Stimulated activated CD8-positive, alpha-beta memory T cell treated with anti-CD3 and anti-CD28 coated beads, Interleukin-15, amount 100 ng/mL, for 1 hour (primary cell): ENCODE data around the gene BAZ2A.
A peak's percentile ranks its signal among the peaks of the same experiment; 100 is the strongest.

ENCODE experiments used
- DNase-seq: peaks from one replicate; pipeline ENCODE4 v3.0.0-alpha.2; 2020; ENCODE audit warnings: low read depth

BAZ2A gene

DNA sequence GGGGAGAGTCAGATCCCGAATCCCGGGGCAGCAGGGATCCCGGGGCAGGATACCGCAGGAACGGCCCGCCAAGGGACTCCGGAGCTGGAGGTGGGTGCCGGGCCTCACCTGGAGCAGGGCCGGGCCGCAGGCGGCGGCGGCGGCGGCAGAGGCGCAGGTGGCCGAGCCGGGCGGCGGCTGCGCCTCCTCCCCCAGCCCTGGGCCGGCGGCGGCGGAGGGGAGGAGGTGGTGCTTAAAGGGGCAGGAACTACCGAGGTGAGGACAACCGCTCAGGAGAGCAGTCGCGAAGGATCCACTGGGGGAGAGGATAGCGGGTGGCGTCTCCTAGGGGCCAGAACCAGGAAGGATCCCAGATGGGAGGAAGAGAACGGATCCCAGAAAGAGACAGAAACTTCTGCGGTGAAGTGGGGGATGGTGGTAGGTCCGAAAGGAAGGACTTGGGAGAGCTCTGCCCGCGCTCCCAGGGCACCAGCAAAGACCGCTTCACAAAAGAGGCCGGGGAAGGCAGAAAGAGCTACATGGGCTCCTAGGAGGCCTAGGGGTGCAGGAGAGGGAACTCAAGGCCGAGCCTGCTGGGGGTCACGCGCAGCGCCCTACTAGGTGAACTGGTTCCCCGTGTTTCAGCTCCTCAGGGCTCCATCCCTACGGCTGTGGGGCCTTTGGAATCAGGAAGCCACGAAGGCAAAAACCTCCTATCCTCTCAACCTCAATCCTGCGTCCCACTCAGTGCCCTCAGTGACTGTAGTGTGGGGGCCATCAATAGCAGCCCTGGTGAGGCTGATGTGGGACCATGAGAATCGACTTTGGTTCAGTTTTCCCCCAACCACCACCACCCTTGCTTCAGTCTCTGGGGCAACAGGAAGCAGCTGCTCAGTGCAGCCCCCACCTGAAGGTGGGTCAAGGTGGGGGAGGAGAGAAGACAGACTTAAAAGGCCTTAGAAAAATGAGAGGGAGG, 5.0 kb upstream of the BAZ2A start:
- peak; percentile 27 for DNase-seq

DNA sequence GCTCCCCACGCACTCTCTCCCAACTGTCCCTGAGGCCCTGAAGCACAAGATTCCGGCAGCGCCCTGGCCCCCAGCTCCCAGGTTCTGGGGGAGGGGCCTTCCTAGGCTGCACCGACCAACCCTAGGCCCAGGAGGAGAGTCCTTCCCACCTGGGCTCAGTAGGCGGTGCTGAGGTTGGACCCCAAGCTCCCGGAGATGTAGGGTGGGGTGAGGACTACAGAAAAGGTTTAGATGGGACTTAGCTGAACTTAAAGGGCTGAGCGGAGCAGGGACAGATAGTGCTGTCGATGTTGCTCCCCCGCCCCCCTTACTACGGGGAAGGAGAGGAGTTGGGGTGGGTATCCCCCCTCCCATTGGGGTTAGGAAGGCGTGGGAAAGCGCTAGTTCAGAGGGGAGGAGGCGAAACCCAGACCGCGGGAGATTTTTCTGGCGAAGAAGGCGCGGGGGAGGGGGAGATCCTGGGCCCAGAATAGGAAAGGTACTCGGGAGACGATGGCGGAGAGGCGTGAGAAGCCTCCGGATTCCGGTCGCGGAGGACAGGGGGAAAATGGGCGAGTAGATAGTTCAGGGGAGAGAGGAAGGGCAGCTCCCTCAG, 4.2 kb upstream of the BAZ2A start:
- DNase-seq: no peak

DNA sequence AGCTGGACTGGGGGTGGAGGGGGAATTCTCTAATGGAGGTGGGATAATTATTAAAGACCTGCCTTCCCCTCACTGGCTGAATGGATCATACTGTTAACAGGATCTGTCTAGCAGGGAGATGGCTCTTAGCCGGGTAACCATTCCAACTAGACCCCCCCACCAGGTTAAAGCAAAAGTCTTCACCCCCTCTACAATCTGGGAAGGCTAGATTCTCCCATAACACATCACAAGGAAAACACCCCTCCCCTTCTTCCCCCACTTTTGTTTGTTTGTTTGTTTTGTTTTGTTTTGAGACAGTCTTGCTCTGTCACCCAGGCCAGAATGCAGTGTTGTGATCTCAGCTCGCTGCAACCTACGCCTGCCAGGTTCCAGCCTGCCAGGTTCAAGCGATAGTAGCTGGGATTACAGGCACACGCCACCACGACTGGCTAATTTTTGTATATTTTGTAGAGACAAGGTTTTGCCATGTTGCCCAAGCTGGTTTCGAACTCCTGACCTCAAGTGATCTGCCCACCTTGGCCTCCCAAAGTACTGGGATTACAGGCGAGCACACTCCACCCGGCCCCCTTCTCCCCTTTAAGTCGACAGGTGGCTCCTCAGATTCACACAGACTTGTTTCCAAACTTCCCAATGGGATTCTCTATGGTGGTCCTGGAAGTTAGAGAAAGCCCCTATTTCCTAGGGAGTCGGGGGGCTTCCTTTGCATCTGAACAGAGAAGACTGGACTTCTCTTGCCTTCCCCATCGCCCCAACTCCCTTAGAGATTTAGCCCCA, 3.5 kb upstream of the BAZ2A start:
- no peak for DNase-seq

DNA sequence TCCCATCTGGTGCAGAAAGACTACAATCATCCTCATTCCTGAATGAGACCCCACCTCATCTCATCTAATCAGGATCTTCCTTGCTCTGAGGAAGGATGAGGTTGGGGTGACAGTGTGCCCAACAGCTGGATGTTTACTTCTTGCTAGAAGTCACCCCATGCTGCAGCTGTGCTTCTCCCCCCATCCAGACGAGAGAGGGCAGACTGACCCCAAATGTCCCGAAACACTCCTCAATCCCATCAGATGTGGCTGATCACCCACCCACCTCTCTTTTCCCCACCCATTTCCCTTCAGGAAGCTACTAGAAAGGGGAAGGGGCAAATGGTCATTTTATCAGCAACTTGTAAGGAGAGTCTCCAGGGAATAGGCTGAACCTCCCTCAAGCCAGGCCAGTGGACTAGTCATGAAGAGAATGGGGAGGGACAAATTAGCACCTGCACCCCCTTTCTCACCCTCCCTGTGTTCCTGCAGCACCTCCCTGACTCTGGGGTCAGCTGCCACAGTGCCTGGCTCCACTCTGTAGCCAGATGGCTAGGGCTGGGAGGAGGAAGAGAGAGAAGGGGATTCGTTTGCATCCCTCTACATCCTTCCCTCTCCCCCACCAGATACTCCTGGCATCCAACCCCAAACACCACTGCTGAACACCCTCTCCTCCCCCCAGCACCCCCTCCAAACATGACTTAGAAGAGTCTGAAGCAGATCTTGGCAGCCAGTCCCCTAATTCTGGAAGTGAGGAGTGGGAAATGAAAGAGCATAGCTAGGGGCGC, 2.8 kb upstream of the BAZ2A start:
- DNase-seq: no peak

DNA sequence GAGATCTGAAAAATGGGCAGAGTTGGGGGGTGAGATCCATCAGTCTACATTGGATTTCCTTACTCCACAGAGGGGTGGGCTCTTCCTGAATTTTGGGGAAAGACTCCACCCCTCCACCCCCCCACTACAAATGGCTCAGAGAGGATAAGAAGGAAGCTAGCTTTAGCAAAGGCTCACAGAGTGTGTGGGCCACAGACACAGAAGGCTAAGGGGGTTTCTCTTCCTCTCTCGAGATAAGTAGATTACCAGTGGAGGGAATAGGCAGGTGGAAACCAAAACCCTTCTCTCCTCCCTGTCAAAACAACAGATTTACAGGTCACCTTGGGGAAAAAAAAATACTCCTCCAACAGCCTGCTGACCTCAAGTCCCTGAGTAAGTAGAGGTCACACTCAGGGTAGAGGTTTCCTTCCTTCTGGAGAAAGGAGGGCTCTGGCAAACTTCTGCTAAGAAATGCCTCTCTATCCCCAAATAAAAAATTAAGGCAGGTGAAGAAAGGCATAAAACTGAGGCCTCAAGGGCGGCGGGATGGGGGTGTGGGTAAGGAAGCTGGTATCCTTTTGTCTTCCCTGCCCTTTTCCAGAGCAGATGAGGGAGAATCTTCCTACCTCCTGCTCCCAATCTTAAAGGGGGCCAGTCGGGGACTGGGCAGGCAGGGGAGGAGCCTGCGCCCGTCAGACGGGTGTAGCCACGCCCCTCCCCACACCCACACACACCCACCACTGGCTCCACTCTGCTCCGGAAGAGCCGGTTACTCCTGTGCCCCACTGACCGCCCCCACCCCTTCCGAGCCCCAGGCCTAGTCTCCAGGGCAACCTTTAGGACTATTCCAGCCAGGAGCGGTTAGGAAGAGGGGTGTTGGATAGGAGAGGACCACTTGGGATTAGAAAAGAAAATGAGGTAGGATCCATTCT, 1.9 kb upstream of the BAZ2A start:
- peak; percentile 22 for DNase-seq

DNA sequence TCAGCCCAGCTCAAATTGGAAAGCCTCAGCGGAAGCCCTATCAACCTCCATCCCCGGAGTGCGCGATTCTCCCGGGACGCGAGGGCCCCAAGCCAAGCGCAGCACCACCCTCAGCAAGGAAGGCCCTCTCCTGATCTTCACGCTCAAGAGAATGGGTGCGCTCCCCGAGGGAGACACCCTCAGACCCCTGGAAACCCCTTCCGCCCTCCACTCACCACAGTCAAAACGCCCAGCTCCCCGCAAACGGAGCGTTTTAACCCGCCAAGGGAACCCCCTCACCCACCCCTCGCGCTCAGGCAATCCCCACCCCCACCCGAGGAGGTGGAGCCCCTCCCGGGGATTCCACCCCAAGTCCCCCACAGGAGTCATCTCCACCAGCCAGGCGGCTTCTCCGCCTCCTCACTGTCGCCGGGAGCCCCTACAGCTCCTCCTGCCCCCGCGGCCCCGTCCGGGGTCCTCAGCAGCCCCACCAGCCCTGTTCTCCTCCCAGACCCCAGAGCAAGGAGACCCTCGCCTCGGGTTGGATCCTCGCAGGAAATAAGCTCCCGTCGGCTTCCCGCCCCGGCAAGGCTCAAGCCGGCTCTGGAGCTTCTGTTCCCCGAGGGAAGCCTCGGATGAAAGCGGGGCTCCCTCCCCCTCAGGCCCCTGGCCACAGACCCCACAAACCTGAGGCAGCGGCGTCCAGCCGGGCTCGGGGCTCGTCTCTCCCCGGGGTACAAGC, 507 bp downstream of the BAZ2A start:
- DNase-seq: peak; percentile 8

DNA sequence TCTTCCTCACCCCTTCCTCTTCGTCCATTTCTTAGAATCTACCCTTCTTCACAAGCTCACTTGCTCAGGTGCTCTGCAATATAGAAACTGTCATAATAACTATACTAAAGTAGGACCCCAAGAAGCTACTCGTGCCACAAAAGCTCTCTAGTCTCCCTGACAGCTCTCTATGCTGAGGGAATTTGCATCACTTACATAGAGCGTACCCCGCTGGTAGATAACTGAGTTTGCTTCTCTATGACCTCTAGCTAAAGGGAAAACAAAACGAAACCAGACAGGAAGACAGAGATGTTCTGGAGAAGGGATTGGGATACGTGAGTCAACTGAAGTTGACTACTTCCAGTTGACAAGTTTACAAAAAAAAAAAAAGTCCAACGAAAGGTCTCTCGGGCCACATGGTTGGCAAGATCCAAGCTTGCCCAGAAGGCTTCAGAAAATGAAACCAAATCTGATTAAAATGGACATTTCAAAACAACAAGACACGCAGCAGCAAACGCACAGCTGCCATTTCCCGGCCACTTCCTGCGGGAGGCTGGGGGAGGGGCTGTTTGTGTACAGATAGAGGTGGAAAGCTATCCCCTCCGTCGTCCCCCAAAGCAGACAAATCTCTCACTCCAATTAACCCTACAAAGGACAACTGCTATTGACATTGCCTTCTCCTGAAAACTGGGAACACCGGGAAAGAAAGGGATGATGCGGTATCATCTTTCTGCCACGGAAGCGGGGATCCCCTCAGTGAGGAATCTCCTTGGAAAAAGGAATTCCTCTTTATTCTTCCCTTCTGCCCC, 1.3 kb downstream of the BAZ2A start:
- peak; percentile 49 for DNase-seq

DNA sequence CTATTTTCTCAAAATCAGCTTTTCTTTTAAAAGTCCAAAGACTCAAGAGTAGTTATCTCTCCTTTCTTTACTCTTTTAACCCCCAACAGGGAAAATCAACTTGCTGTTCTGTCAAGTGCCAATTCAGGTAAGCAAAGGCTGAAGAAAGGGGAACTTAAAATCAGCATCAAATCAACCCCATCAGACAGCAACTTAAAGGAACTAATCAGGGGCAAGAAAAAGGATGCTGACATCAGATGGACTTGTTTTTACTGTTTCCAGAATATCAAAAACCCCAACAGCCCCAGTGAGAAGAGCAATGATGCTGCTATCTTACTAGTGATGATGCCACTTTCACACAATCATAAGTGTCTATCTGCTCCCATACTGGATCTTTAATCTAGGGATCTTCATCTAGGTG, 3.4 kb downstream of the BAZ2A start:
- no peak for DNase-seq

DNA sequence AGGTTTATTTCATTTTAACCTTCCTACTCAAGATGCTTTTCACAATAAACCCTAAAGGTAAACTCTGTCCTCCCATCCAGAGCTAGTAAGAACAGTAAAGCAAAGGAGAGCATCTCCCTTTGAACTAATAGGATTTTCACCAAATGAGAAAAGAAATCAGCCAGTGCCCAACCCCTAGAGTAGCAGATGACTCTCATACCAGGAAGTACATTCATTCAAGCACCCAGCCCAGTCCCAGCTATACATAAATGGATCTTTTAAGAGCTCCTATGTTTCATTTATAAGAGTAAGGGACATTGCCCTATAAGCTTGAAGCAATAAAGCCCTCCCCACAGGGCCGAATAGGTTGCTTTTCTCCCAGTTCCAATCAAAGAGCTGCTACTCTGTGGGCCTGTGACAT, 7.6 kb downstream of the BAZ2A start:
- no peak for DNase-seq

DNA sequence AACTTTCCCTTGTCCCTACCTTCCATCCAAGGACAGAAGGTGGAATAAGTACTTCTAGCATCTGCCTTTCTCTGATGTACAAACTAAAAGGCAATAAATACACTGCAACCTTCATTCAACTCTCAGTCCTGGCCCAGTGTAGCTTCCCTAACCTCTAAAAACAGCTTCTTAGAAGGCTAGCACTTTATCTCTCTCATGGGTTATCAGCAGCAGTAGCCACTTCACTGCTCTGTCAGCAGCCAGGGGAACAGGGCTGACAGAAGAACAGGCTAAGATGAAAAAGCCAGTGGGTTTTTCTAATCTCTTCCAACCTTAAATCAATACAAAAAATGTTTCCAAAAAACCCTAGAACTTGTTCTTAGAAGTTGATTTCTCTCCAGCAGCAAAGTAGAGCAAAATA, 13.2 kb downstream of the BAZ2A start:
- DNase-seq: no peak

DNA sequence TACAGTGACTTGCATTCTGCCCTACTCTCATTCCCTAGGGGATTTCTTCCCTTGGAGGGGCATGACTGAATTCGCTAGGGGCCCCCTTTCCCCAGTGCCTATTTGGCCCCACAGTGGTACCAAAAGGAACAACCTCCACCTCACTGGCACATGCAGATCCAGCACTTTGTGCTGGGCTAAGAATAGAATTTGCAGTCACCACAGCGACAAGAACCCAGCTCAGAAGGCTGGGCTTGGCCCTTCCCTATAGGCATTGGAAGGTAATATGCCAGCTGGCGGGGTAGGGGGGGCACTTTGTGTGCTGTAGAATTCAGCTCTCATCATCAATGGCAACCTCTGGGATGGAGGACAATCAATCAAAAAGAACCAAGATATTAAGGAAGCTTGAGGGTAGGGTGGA, 13.9 kb downstream of the BAZ2A start:
- no peak for DNase-seq

DNA sequence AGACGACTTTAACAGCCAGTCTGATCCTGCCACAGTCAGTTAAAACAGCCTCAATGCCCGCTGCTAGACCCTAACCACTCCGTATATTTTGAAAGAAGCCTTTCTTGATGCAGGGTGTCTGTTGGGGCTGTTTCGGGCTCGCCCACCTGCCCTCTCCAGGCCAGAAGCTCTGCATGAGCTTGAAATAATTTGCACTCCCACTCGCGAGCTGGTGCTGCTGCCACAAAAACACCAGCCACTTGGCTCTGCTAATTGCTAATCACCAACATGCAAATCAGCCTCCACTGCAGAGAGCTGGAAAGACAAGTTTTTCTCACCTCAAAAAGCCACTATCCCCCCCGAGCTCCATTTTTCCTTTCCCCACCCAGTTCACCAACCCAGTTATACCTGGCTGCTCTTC, 15.5 kb downstream of the BAZ2A start:
- no peak for DNase-seq

DNA sequence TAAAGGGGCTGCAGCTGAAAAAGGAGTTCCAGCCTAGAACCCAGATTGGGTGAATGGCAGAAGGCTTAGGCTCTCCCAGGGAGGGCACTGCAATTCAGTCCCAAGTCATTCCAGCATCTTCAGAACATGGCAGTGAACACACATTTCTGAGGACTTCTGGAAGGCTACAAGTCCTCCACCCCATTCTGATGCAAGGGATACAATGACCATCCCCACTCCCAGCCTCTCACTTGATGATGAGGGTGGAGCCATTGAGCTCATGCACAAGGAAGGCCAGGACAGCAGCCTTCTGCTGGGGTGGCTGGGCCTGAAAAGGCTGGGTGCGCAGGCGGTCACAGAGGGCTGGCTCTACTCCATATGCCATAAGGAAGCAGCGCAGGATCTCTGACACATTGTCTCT, 25.8 kb downstream of the BAZ2A start:
- no peak for DNase-seq

DNA sequence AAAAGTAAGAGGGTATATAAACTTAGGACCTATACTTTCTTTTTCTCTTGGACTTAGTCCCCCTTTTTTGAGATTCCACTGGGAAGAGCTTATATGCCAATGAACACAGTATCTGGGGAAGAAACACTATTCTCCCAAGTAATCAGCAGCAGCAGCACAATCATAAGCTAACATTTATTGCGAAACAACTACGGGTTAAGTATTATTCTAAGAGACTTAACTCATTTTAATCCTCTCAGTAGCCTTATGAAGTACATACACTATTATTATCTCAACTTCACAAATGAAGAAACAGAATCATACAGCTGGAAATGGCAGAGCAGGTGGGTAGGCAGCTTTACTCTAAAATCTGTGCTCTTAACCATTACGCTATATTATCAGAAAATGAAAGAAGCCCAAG, 27.9 kb downstream of the BAZ2A start:
- DNase-seq: no peak

DNA sequence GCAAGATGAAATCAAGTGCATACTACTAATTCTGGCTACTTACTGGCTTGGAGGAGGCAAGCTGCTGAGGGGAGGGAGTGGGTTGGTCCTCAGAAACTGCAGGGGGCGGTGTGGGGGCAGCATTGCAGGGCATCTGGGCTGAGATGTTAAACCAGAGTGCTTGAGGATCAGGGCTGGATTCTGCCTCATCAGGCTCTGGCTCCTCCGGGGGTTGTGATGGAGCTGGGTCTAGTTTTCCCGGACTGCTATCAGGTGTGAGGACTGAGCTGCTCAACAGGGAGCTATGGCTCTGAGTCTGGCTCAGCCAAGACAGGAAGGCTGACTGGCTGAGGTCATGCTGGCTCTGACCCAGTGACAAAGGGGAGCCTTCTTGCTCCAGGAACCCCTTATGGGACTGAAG, 28.6 kb downstream of the BAZ2A start:
- DNase-seq: no peak

DNA sequence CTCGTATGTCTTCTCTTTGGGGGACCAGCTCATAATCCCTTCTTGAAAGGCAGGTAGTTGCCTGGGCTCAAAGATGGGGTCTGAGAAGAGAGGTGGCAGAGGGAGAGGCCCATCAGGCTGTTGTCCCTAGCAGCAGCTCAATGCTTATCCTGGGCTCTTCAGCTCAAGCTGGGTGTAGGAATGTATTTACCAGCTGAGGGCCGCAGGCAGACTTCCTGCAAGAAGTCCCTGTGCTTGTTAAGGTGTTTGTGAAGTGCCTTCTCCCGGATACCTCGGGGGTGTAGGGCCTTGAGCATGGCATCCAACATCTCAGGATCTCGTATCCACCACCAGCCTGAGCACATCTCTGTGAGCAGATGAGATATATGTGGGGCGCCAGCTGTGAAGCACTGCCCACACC, 29.4 kb downstream of the BAZ2A start:
- no peak for DNase-seq

DNA sequence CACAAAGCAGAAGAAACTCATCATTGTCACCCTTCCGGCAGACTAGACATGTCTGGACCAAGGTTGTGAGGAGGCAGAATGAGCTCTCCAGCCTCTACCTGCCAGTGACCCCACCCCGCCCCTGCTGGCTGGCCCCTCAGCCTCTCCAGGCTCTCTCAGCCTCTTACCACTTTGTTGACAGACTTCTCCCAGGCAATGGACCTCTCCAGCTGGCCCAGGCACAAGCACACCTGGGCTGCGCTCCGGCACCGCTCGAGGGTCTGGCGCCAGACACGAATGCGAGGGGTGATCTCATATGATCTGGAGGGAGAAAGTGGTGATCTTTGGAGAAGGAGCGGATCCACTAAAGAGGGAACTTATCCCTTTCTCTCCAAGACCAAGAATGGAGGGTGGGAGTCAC, 30.3 kb downstream of the BAZ2A start:
- DNase-seq: no peak

DNA sequence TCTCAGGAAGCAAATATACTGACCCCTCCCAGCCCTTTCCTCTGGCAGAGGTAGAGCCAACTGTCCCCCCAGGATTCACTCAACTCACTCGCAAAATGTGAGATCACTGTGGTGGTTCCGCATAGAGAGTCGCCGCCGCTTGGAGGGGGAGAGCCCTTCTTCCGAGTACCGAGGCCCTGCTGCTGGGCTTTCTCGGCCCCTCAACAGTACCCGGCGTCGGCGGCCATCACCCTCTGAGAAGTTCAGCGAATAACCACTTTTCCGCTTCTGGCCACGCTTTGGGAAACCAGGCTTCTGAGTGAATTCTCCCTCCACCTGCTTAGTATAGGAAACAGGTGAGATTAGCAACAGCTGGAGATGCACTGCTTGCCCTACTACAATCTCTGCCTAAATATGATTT, 31.1 kb downstream of the BAZ2A start:
- no peak for DNase-seq

DNA sequence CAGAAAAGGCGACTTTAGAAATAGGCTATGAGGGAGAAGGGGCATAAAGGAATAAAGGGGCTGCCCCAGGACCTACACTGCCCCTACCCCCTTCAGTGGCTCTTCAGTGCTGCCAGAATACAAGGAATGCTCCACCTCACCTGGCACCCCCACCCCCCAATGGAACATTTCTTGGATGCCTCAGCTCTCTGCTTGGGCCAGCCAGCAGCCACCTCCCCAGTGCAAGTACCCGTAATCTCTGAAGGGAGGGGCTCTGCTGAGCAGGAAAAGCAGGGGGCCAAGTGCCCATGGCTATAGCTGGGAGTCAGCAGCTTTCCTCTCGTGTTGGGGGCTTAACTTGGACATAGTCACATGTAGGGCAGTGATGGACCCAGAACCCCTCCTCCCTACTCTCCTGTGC, 33.3 kb downstream of the BAZ2A start:
- no peak for DNase-seq
